Right ventricle myocardium superior (tissue), 1 donor: Measurements from ENCODE around the gene NUMB. TPM values are rescaled to one million over a fixed set of nuclear protein-coding genes. Genes with fewer than 3 reads are reported as not detected.

Experiments
- ATAC-seq: fragments of 200-7000 bp; cut with Tn5 transposase; one replicate; pipeline ENCODE4 v1.9.1; 2020; ENCODE audit warnings: mild to moderate bottlenecking; ENCODE audit not compliant: poor library complexity
- DNase-seq: peaks from one replicate; pipeline ENCODE4 v3.0.0-alpha.2; 2020
- intact Hi-C: fragments of 100-400 bp; cut with DNase I; formaldehyde crosslinking; loops from one replicate; pipeline ENCODE4 v1.11.2; 2022
- total RNA-seq: library from RNA; stranded (reverse); fragmentation: NEBNext Ultra II Directional; extraction: Animal tissue kit (Norgen Biotek cat#: 25700); gene quantifications from one replicate; pipeline ENCODE4 v1.2.1, GENCODE V29; 2021
- donor health status: DM: no; HTN: yes; CAD: no; lungs with severe emphysema.

The NUMB gene
- total RNA-seq, 1 donor from 2014 or later = 37.2 TPM

- ATAC-seq = no peak
- intact Hi-C loops = no loop called here
These were observed 226.1 kb downstream of the NUMB start for GRCh38 chr14:73231981-73232851.

DNA sequence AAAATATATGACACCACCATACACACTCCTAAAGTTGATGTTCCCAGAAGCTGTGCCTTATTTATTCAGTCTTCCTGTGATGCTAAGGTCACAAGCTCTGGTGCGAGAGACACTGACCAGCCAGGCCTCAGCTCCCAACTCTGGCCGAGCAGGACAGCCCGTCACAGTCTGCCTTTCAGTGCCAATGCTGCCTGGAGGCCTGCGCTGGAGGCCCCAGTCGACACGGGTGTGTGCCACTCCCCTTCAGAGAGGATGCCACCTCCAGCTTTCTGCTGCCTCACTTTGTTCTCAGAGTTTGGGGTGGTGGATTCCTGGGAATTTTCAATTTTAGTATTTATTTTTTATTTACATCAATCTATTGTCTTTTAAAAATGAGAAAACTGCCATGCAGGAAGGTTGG, 228.3 kb downstream of the NUMB start:
- DNase-seq (no peak), ATAC-seq (no peak)
- intact Hi-C loops = no loop called here

More at GRCh38 chr14:73231981-73232851, 226.1 kb downstream of the NUMB start:
- DNase-seq = no peak

GRCh38 chr14:73227812-73228781, 230.2 kb downstream of the NUMB start:
- intact Hi-C loops = no loop called here
- ATAC-seq = peak; percentile 48
- peak; percentile 67 for DNase-seq

GRCh38 chr14:73225496-73225895, 232.8 kb downstream of the NUMB start:
- intact Hi-C loops = no loop called here
- no peak for DNase-seq
- no peak for ATAC-seq

Other genes with a start within 250 kb of the NUMB start
- gene PAPLN, start 221.0 kb downstream of the NUMB start, total RNA-seq = 2.5 TPM
- gene RIOX1, start 32.4 kb upstream of the NUMB start, total RNA-seq = 7.1 TPM
- gene ACOT1, start 78.6 kb upstream of the NUMB start, total RNA-seq = 27.4 TPM
- 0.08 TPM for gene HEATR4, start 100.4 kb upstream of the NUMB start, total RNA-seq
- gene ACOT2, start 110.7 kb upstream of the NUMB start, total RNA-seq = 229 TPM
- 0.62 TPM for gene ACOT4, start 133.3 kb upstream of the NUMB start, total RNA-seq
- not detected for gene ACOT6, start 154.0 kb upstream of the NUMB start, total RNA-seq
- gene DNAL1, start 186.4 kb upstream of the NUMB start, total RNA-seq = 11.5 TPM